ENCODE measurements around the gene ATG5. TPM values are rescaled to one million over a fixed set of nuclear protein-coding genes. Genes with fewer than 3 reads are reported as not detected.

The ATG5 gene
- total and polyA plus RNA-seq, 12 donors = 20.1 to 65.9 (median 41.9) TPM

GRCh38 chr6:106339334-106340029 is 13.9 kb upstream of the ATG5 start:
- whole genome bisulfite sequencing, 4 donors = 18 to 23% (median 19%) methylated on average over 9 of the region's 9 CpGs
- no peaks in the 10 kb centered on the region for H3K36me3 ChIP-seq (replicated peaks in 1 of 2)
- no peaks in the 10 kb centered on the region for H3K4me1 ChIP-seq (replicated peaks in 1 of 2)
- H3K4me3 ChIP-seq = no peak overlapping the region
- H3K27me3 ChIP-seq = no peaks in the 10 kb centered on the region
- peak; percentile 29 to 71 (median 62) for DNase-seq
- H3K27ac ChIP-seq = no peak overlapping the region
- H3K9me3 ChIP-seq (replicated peaks in 1 of 3) = no peaks in the 10 kb centered on the region
- intact Hi-C loops (cut with DNase I) = loop anchor here (10.0 kb wide), 2 partner anchors 105 to 225 kb away; no protein-coding TSS in a partner anchor
- TF ChIP-seq POLR2A (IDR thresholded peaks at IDR 0.05) (no peak), CTCF (IDR thresholded peaks at IDR 0.05) (peak; percentile 55 to 67 (median 59))

- TF ChIP-seq CTCF (IDR thresholded peaks at IDR 0.05) (peak; percentile 53 to 73 (median 66)), POLR2A (IDR thresholded peaks at IDR 0.05) (no peak)
- no peaks in the 10 kb centered on the region for H3K9me3 ChIP-seq (replicated peaks in 1 of 3)
- no peaks in the 10 kb centered on the region for H3K4me1 ChIP-seq (replicated peaks in 1 of 2)
- DNase-seq = peak; percentile 34 to 70 (median 59)
- no peaks in the 10 kb centered on the region for H3K36me3 ChIP-seq (replicated peaks in 1 of 2)
- intact Hi-C loops (cut with DNase I) = loop anchor here (10.0 kb wide), 2 partner anchors 110 to 230 kb away; no protein-coding TSS in a partner anchor
- WGBS, 4 donors = 17 to 28% (median 20%) methylated on average over 4 to 5 of the region's 5 CpGs
- H3K4me3 ChIP-seq = no peak overlapping the region
- H3K27me3 ChIP-seq = no peaks in the 10 kb centered on the region
- H3K27ac ChIP-seq = no peak overlapping the region
Observed at GRCh38 chr6:106334646-106335448, 9.3 kb upstream of the ATG5 start.

- TF ChIP-seq POLR2A (IDR thresholded peaks at IDR 0.05) (no peak), CTCF (IDR thresholded peaks at IDR 0.05) (no peak)
- H3K36me3 ChIP-seq (replicated peaks in 1 of 2) = no peaks in the 10 kb centered on the region
- DNase-seq = no peak
- no peaks in the 10 kb centered on the region for H3K9me3 ChIP-seq (replicated peaks in 1 of 3)
- H3K27ac ChIP-seq = peak overlapping the region; percentile 76 to 96 (median 90)
- peak overlapping the region; percentile 71 to 87 (median 74) for H3K4me3 ChIP-seq
- H3K27me3 ChIP-seq = no peaks in the 10 kb centered on the region
- intact Hi-C loops (cut with DNase I) = no loop called here
- WGBS, 4 donors = 3 to 5% (median 4%) methylated on average over 6 to 9 of the region's 9 CpGs
- peaks cover 15 to 25% of the 10 kb centered on the region in 2 donors for H3K4me1 ChIP-seq (replicated peaks in 1 of 2)
Observed at GRCh38 chr6:106324726-106325335, 729 bp downstream of the ATG5 start.

- 96 to 99% (median 99%) methylated on average over 4 of the region's 4 CpGs for WGBS, 4 donors
- no peak overlapping the region for H3K27ac ChIP-seq
- H3K9me3 ChIP-seq (replicated peaks in 1 of 3) = no peaks in the 10 kb centered on the region
- TF ChIP-seq POLR2A (IDR thresholded peaks at IDR 0.05) (no peak), CTCF (IDR thresholded peaks at IDR 0.05) (no peak)
- H3K4me1 ChIP-seq (replicated peaks in 1 of 2) = peaks cover 15 to 43% of the 10 kb centered on the region in 2 donors
- H3K27me3 ChIP-seq = no peaks in the 10 kb centered on the region
- DNase-seq = no peak
- no peak overlapping the region for H3K4me3 ChIP-seq
- H3K36me3 ChIP-seq (replicated peaks in 1 of 2) = no peaks in the 10 kb centered on the region
- intact Hi-C loops (cut with DNase I) = no loop called here
Observed at GRCh38 chr6:106321940-106322339, 3.6 kb downstream of the ATG5 start.
